ENCODE results near the gene RBBP8NL.

- TF ChIP-seq CTCF (IDR thresholded peaks at IDR 0.05), result no peak
- no peak for TF ChIP-seq POLR2A (IDR thresholded peaks at IDR 0.05)
These were observed 63.2 kb downstream of the RBBP8NL start for GRCh38 chr20:62363920-62364851.
